NCI-H82 treated with DMSO at 0.1 percent for 48 hours (cell line): ENCODE results near the gene DIRAS1.

ENCODE experiments used
- DNase-seq: peaks from one replicate; lab custom pipeline; 2025; ENCODE audit not compliant: unreplicated experiment; lab: John Stamatoyannopoulos, UW

DIRAS1 gene

DNA sequence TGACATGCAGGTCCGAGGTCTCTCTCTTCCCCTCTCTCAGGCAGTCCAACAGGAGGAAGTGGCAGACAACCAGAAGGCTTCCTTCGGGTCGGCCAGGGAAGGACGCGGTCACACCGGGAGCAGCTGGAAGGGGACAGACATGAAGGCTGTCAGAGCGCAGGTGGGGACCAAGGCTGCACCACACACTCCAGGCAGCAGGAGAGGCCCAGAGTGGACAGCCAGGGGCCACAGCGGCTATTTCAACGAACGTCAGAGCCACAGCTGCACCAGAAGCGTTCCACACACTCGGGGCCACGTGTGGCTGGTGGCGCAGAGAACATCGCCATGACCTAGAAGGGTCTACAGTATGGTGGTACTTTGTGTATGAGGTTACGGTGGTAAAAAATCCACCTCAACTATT lies 34.6 kb upstream of the DIRAS1 start:
- DNase-seq = no peak

DNA sequence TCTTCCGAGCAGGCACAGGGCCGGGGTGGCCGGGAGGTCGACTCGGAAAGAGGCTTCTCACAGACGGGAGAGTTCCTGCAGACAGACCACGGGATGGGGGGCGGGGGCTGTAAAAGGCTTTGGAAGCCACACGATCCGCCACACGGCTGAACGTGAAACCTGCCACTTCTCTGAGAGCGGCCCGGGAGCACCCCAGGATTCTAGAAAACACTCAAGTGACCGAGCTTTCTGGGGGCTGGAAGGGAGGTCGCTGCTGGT lies 34.2 kb upstream of the DIRAS1 start:
- no peak for DNase-seq

DNA sequence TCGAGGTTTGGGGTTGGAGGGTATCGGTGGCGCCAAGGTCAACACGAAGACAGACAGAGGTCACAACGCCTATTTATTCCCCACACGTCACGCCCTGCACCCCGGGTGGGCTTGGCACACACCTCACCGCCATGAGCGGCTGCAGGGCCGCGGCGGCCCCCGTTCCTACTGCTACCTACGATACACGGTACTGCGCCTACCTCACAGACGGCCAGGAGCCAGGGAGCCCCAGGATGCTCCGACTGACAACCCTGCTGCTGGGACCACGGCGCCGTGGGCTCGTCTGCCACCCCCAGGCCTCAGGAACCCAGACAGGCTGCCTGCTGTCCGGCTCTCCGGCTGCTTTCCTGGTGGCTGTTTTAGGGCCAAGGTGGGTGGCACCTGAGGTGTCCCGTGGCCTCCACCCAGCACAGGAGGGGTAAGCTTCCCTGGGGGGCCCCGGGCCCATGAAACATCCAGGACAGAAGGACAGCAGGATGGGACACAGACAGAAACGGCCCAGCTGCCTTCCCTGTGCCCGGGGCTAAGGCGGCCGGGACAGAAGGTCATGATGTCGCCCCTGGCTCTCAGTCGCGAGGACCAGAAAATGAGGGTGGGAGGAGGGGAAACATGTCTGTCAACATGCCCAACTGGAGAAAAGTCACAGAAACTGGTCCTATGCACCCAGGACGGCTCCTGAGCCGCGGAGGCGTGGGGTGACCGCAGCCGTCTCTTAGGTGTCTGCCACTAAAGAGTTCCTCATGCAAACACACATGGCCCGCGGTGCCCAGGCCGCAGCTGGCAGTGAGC lies 33.7 kb upstream of the DIRAS1 start:
- no peak for DNase-seq

DNA sequence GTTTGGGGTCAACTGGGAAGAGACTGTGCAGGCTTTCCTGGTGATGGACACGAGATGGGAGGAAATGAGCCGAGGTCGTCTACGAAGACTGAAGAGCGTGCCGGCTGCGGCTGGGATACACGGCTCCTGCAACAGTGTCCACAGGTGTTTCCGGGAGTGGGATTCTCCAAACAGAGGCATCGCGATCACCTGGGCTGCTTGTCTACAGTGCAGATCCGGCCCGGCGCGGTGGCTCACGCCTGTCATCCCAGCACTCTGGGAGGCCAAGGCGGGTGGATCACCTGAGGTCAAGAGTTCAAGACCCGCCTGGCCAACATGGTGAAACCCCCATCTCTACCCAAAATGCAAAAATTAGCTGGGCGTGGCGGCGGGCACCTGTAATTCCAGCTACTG lies 30.3 kb upstream of the DIRAS1 start:
- no peak for DNase-seq

DNA sequence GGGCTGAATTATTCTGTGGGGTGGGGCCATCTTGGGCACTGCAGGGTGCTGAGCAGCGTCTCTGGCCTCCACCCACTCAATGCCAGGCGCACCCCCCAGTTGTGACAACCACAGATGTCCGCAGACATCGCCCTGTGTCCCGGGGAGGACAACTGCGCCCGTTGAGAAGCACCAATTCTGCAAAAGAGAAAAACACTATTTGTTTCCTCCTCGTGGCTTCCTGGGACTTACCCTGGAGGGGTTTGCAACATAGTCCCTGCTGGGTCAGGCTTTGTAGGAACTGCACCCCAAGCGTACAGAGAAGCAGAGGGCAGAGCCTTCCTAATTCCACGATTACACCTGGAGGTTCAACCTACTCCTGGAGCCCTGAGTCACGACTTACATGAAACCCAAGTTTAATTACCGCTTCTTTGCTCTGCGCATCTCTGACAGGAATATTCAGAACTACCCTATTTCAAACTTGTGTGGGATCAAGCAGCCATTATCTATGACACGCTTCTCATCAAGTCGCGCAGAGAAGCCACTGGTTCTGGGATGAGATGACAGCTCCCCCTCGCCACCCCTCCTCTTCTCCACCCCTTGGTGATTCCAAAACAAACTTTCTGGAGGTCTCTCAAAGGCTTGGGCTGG lies 29.8 kb upstream of the DIRAS1 start:
- no peak for DNase-seq

DNA sequence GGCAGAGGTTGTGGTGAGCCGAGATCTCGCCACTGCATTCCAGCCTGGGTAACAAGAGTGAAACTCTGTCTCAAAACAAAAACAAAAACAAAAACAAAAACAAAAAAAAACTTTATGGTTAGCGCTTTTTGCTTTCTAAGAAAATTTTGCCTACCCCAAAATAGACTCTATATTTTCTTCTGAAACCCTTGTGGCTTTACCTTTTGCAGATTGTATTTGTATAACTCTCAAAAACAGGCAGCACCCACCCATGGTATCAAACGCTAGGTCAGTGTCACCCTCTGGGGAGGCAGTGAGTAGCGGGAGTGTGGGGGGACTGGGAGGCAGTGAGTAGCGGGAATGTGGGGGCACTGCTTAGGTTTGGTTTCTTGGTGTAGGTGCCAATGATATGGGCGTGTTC lies 26.2 kb upstream of the DIRAS1 start:
- DNase-seq = no peak

DNA sequence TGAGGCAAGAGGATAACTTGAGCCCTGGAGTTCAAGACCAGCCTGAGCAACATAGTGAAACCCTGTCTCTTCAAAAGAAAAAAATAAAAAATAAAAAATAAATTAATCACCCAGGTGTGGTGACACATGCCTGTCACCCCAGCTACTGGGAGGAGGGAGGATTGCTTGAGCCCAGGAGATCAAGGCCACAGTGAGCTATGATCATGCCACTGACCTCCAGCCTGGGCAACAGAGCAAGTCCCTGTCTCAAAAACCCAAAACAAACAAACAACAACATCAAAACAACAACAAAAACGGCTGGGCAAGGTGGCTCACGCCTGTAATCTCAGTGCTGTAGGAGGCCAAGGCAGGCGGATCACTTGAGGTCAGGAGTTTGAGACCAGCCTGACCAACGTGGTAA lies 22.9 kb upstream of the DIRAS1 start:
- no peak for DNase-seq

DNA sequence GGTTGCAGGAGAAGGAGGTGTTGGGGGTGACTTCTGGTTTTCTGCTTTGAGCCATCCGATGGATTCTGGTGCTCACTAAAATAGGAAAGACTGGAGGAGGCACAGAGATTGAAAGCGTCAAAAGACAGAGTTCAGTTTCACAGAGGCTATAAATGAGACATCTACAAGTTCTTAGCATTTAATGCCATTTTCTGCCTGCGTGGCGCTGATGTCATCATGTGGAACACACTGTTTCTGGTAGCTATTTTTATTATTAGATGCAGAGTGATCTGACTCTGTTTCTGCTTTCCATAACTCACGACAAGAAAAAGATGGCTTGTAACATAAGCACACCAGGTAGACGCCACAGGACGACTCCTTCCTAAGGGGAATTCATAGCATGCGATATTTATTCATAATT lies 21.9 kb upstream of the DIRAS1 start:
- no peak for DNase-seq

DNA sequence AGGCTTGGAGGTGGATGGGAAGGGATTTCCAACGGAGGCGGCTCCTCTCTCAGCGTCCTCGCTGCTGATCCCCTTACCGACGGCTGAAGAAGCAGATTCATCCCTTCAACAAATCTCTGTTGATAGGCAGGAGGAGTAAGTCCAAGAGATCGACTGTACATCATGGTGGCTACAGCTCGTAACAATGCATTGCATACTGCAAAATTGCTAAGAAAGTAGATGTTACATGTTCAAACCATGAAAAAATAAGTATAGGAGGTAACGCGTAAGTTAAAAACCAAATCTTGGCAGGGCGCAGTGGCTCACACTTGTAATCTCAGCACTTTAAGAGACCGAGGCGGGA lies 19.1 kb upstream of the DIRAS1 start:
- no peak for DNase-seq

DNA sequence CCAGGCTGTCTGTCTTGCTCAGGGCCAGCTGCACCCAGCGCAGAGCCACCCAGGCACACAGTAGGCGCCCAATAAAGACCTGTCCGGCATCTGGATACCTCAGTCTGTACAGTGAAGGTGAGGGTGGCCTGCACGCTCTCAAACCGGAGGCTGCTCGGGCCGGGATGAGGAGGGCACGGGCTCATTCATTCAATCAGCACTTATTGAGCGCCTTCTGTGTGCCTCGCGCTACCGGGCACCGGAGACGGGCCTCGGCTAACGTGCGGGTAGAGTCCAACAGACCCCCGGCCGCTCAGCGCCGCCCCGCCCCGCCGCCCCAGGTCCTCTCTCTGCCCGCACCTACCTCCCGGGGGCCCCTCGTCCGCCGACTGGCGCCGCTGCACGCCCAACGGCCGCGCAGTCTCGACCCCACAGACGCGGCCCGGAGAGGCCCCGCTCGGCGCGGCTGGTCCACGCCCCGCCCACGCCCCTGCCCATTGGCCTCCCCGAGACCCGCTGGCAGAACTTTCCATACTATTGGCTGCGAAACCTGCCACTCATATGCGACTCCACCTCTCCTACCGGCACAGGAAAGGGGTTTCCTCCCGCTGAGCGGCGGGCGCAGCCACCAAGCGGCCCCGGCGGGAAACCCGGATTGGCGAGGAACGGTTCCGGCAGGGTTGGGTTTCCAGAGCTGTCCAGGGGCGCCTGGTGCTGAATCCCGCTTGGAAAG lies 18.6 kb upstream of the DIRAS1 start, which contains the start of gene SLC39A3:
TSS of gene SLC39A3 (minus strand) at position 416 of the 712 bp plus-strand sequence. CDS start 2,760 bp downstream, outside the sequence.
- peak; percentile 81 for DNase-seq

DNA sequence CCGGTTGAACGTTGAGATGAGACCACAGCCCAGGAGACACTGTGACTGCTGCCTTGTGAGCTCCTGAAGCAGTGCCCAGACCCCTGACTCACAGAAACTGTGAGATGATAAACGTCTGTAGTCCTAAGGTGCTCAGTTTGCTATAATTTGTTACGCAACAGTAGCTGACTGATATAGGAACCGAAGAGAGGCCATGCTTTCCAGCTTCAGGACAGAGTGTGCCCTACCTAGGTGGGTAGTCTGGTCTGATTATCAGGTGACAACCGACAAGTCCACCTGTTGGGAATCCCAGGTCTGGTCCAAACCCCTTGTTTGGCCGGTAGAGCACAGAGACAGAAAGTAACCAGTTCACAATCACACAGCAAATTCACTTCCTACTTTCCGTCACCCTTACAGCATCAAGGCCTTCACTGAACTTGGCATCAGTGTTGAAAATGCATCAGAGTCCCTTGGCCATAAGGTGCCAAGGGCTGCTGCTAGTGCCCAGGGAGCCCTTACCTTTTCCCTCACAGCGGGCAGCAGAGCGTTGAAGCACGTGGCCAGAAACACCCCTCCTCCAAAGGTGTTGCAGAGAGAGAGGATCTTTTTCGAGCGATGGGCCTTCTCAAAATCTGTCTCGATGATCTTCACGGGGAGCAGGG lies 15.5 kb upstream of the DIRAS1 start:
- no peak for DNase-seq

DNA sequence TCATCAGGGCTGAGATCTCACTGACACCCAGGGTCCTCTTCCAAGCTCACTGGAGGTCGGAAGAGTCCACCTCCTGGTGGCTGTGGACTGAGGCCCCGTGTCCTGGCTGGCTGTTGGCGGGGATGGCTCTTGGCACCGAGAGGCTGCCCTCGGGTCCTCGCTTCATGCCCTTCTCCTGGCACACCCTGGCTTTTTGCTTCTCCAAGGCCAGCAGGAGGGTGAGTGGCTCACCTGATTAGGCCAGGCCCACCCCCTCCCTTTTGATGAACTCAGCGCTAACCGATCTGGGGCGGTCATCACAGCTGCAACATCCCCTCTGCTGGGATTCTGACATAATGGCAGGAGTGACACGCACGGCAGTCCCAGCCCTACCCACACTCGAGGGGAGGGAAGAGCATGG lies 14.2 kb upstream of the DIRAS1 start:
- no peak for DNase-seq

DNA sequence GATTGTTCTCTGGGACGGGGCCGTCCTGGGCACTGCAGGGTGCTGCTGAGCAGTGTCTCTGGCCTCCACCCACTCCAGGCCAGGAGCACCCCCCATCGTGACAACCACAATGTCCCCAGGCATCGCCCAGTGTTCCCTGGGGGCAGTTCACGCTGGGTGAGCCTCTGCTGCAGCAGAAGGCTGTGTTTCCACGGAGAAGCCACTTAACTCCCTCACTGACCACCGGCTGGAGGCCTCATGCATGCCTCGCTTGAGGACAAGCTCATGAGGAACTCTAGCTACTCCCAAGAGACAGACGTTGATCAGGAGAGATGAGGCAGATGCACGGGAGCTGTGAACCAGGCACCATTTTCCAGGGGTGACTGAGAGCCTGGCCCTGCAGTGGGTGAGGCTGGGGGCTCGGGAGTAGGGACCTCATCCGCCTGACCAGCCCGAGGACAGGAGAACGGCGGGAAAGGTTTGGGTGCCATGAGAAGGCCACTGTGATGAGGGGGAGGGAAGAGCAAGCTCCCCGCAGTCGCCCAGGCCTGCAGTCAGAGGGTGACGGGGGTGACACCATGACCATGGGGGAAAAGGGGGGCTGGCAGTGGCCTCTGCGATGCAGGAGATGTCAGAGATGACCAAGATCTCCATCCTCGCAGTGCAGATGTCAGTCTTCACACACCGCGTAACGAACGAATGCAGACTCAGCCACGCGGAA lies 13.6 kb upstream of the DIRAS1 start:
- DNase-seq = no peak

DNA sequence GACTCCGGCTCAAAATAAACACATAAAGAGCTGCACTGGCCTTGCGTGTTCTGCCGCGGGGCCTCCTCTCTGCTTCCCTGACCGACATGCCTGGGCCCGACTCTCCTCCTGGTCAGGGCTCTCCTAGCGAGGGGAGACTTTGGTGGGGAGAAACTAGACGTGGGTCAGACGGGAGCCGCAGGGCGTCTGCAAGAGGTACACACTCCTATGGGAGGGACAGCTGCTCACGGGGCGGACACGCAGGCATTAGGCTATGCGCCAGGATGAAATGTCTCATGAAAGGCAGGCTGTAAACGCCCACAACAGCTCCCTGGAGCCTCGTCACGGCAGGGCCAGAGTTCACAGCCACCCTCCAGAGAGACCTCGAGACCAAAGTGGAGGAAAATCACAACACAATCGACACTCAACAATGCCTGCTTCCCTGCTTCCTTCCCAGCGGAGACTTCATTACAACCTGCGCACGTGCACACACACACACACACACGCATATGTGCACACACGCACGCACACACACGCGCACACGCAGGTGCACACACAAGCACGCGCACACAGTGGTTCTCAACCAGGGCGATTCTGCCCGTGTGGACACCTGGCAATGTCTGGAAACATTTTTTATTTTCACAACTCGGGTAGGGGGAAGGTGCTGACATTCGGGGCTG lies 12.9 kb upstream of the DIRAS1 start:
- DNase-seq = no peak

DNA sequence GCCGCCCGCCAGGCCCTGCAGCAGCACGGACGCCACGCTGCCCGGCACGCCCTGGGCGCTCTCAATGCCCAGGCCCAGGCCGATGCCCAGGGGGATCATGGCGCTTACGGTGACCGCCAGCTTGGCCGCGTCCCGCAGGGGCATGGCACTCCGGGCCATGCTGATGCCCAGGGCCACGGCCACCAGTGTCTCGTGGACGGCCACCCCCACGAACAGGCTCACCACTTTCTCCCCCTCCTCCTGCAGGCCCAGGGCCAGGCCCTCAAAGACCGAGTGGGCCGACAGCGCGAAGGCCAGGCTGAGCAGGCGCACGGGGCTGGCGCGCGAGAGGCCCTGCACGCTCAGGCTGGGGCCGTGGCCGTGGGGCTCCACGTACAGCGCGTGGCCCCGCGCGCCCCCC lies 11.7 kb upstream of the DIRAS1 start:
- no peak for DNase-seq

DNA sequence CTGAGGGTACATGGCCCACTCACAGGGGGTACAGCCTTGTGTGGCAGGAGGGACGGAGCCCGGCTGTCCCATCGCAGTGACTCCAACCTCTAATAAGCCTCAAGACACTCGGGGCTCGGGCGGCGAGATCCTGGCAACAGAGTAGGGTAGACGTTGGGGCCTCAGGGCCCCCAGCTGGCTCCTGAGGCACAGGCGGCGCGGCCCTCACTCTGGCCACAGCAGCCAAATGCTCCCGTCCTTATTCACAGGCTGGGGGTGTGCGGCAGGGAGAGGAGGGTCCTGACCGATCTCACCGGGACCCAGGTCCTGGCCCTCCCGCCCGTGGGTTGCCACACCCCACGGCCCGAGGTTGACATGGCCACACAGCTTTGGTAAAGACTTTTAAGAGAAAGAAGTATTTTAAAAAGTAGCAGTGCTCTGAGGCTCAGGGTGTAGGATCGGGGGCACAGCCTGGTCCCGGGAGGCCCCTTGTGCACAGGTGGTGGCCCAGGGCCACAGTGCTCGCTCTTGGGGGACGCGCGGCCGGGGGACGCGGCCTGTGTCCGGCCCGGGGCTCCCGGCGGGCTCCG lies 11.1 kb upstream of the DIRAS1 start:
- no peak for DNase-seq

DNA sequence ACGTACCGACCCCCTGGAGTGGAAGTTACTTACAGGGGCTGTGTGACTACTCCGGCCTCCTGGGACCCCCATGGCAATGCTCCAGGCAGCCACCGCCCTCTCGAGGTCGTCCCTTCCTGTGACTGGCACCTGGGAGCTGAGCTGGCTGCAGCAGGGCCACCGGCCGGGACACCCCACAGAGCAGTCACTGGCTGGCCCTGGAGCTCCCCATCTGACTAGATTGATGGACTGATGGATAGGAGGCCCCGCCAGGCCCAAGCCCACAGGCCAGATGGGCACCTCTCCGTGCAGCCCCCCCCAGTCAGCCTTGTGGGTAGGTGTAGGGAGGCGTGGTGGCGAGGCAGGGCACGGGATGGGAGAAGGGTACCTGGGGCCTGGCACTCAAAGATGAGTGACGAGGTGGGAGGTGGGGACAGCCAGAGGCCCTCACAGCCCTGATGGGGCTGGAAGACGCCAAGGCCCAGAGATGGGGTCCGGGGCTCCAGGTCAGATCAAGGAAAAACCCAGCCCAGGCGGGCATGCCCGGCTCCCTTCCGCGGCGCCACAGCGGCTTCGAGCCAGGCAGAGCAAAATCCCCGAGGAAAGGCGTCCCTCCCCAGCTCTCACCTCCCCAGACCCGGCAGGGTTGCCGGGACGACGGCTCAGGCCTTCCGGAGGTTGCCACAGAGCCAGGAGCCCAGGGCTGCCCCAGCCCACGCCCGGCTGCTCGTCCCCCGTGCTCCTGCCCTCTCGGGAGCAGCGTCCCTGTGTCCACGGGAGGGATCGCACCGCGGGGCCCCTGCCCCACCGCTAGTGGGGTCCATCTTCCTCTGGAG lies 10.2 kb upstream of the DIRAS1 start:
- DNase-seq = no peak

DNA sequence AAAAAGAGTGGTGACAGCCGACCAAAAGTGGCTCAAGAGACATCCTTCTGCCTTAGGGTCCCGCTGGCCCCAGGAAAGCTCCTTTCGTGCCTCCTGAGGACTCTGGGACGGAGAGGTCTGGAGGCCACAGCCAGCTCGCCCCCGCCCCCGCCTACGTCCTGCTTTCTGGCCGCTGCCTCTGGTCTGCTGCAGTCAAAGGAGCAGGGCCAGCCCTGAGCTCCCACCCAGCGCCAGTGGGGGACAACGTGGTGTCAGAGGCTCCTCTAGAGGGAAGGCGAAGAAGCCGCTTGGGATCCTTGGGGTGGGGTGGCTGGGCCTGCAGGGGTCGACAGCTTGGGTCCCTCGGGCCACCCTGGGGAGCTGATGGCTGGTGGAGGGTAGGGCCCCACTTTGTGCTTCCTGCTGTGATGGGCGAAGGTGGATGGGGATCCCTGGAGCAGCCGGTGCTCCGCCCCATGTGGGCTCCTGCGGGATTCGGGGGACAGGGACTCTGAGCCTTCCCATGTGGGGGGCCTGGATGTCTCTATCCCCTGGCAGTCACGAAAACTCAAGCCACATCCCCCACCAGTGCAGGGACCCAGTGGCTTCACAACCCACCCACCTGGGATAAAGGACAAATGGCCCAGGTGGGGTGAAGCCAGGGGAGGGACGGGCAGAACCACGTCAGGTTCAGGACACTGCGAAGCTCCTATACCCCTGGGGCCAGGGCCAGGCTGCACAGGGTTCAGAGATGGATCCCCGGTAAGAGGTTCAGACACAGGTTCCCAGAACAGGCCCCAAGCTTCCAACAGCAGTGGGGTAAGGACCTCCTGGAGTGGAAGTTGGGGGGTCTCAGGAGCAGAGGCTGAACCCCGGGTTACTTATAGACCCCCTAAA lies 9.0 kb upstream of the DIRAS1 start:
- DNase-seq = no peak
